ENCODE measurements around the gene RGS13. TPM values are rescaled to one million over a fixed set of nuclear protein-coding genes. Genes with fewer than 3 reads are reported as not detected.
"Not testable (repeated sequence)": the region's sequence is repeated elsewhere in the genome, so short reads cannot be mapped to it uniquely, and the experiment has no call there.

The RGS13 gene
- total RNA-seq, 1 experiment from 2014 or later: not detected

- Histone ChIP-seq H3K4me3 (no peak overlapping the region), H3K4me1 (replicated peaks) (no peaks in the 10 kb centered on the region), H3K9me3 (replicated peaks) (no peaks in the 10 kb centered on the region), H3K27me3 (replicated peaks) (no peaks in the 10 kb centered on the region), H3K36me3 (no peaks in the 10 kb centered on the region), H3K27ac (no peak overlapping the region)
- no peak for DNase-seq (ENCODE audit: low read depth in 1 of 2, low spot score in 2 of 2)
Measured at GRCh38 chr1:192675716-192676115, 39.8 kb downstream of the RGS13 start.

- no peak overlapping the region for H3K27ac ChIP-seq
- no peaks in the 10 kb centered on the region for H3K9me3 ChIP-seq (replicated peaks)
- no peak for DNase-seq (ENCODE audit: low read depth in 1 of 2, low spot score in 2 of 2)
- no peaks in the 10 kb centered on the region for H3K36me3 ChIP-seq
- no peak overlapping the region for H3K4me3 ChIP-seq
- no peaks in the 10 kb centered on the region for H3K27me3 ChIP-seq (replicated peaks)
- H3K4me1 ChIP-seq (replicated peaks): no peaks in the 10 kb centered on the region
Measured at GRCh38 chr1:192678099-192678498, 42.2 kb downstream of the RGS13 start.

GRCh38 chr1:192682335-192682734, 46.4 kb downstream of the RGS13 start:
- no peak for DNase-seq (ENCODE audit: low read depth in 1 of 2, low spot score in 2 of 2)
- Histone ChIP-seq H3K27ac (no peak overlapping the region), H3K9me3 (replicated peaks) (no peaks in the 10 kb centered on the region), H3K27me3 (replicated peaks) (no peaks in the 10 kb centered on the region), H3K4me1 (replicated peaks) (no peaks in the 10 kb centered on the region), H3K4me3 (no peak overlapping the region), H3K36me3 (no peaks in the 10 kb centered on the region)

GRCh38 chr1:192683081-192683480, 47.1 kb downstream of the RGS13 start:
- H3K27ac ChIP-seq; DNase-seq (ENCODE audit: low read depth in 1 of 2, low spot score in 2 of 2); H3K4me3 ChIP-seq; H3K27me3 ChIP-seq (replicated peaks); H3K4me1 ChIP-seq (replicated peaks); H3K9me3 ChIP-seq (replicated peaks); H3K36me3 ChIP-seq: not testable (repeated sequence)

DNA sequence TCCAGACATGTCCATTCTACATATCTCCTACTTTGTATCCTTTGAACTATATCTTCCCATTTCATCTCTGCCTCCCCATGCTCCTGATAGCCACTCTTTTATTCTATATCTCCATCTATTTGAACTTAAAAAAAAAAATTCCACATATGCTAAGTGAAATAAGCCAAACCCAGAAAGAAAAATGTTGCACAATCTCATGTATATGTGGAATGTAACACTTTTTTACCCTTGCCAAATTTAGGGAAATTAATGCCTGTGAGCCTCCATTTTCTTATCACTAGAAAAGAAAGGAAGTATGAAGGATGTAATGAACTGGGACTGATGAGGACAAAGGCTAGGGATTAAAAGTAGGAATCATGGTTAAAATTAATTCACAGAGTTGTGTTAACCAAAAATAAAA, 53.5 kb downstream of the RGS13 start:
- H3K36me3 ChIP-seq: no peaks in the 10 kb centered on the region
- no peak overlapping the region for H3K27ac ChIP-seq
- H3K9me3 ChIP-seq (replicated peaks): no peaks in the 10 kb centered on the region
- no peak for DNase-seq (ENCODE audit: low read depth in 1 of 2, low spot score in 2 of 2)
- no peaks in the 10 kb centered on the region for H3K27me3 ChIP-seq (replicated peaks)
- no peak overlapping the region for H3K4me3 ChIP-seq
- no peaks in the 10 kb centered on the region for H3K4me1 ChIP-seq (replicated peaks)

DNA sequence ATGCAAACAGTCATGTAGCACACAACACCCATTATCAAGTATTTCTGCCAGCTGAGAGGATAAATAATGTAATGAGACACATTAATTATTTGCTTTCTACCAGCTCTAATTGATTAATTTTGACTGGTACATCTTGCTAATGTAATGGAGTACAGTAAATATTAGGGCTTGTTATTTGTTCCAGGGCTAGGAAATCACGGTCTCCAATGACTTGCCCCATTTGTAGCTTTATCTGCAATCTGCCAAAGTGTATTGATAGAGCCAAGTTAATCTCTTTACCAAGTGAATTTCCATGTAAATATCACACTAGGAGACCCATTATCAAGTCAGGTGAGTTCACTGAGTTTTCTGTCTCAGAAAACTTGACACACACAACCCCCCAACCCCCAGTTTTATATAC, 55.1 kb downstream of the RGS13 start:
- no peak overlapping the region for H3K27ac ChIP-seq
- no peak for DNase-seq (ENCODE audit: low read depth in 1 of 2, low spot score in 2 of 2)
- no peaks in the 10 kb centered on the region for H3K27me3 ChIP-seq (replicated peaks)
- H3K4me3 ChIP-seq: no peak overlapping the region
- H3K36me3 ChIP-seq: no peaks in the 10 kb centered on the region
- H3K4me1 ChIP-seq (replicated peaks): no peaks in the 10 kb centered on the region
- no peaks in the 10 kb centered on the region for H3K9me3 ChIP-seq (replicated peaks)

- no peak for DNase-seq (ENCODE audit: low read depth in 1 of 2, low spot score in 2 of 2)
- peaks cover 7% of the 10 kb centered on the region for H3K4me1 ChIP-seq (replicated peaks)
- H3K27ac ChIP-seq: no peak overlapping the region
- H3K36me3 ChIP-seq: no peaks in the 10 kb centered on the region
- H3K4me3 ChIP-seq: no peak overlapping the region
- H3K27me3 ChIP-seq (replicated peaks): no peaks in the 10 kb centered on the region
- H3K9me3 ChIP-seq (replicated peaks): no peaks in the 10 kb centered on the region
Measured at GRCh38 chr1:192696082-192696481, 60.1 kb downstream of the RGS13 start.

- peaks cover 7% of the 10 kb centered on the region for H3K4me1 ChIP-seq (replicated peaks)
- H3K4me3 ChIP-seq: no peak overlapping the region
- H3K9me3 ChIP-seq (replicated peaks): no peaks in the 10 kb centered on the region
- H3K27me3 ChIP-seq (replicated peaks): no peaks in the 10 kb centered on the region
- no peak overlapping the region for H3K27ac ChIP-seq
- DNase-seq (ENCODE audit: low read depth in 1 of 2, low spot score in 2 of 2): no peak
- no peaks in the 10 kb centered on the region for H3K36me3 ChIP-seq
Measured at GRCh38 chr1:192697771-192698170, 61.8 kb downstream of the RGS13 start.

GRCh38 chr1:192698731-192699130, 62.8 kb downstream of the RGS13 start:
- Histone ChIP-seq H3K36me3 (no peaks in the 10 kb centered on the region), H3K27ac (no peak overlapping the region), H3K4me3 (no peak overlapping the region), H3K27me3 (replicated peaks) (no peaks in the 10 kb centered on the region), H3K4me1 (replicated peaks) (peaks cover 7% of the 10 kb centered on the region), H3K9me3 (replicated peaks) (no peaks in the 10 kb centered on the region)
- no peak for DNase-seq (ENCODE audit: low read depth in 1 of 2, low spot score in 2 of 2)

- H3K4me1 ChIP-seq (replicated peaks): peaks cover 7% of the 10 kb centered on the region
- peak in 1 of 2 experiments; percentile 29 for DNase-seq (ENCODE audit: low read depth in 1 of 2, low spot score in 2 of 2)
- H3K9me3 ChIP-seq (replicated peaks): no peaks in the 10 kb centered on the region
- no peaks in the 10 kb centered on the region for H3K27me3 ChIP-seq (replicated peaks)
- H3K27ac ChIP-seq: no peak overlapping the region
- no peak overlapping the region for H3K4me3 ChIP-seq
- H3K36me3 ChIP-seq: no peaks in the 10 kb centered on the region
Measured at GRCh38 chr1:192700834-192701271, 64.9 kb downstream of the RGS13 start.

GRCh38 chr1:192702212-192702902, 66.4 kb downstream of the RGS13 start:
- Histone ChIP-seq H3K36me3 (no peaks in the 10 kb centered on the region), H3K27me3 (replicated peaks) (no peaks in the 10 kb centered on the region), H3K27ac (no peak overlapping the region; the same call in 1 of the 2 replicates), H3K9me3 (replicated peaks) (no peaks in the 10 kb centered on the region), H3K4me3 (no peak overlapping the region), H3K4me1 (replicated peaks) (peaks cover 7% of the 10 kb centered on the region)
- DNase-seq (ENCODE audit: low read depth in 1 of 2, low spot score in 2 of 2): peak in 1 of 2 experiments; percentile 4

GRCh38 chr1:192703283-192704206, 67.6 kb downstream of the RGS13 start:
- H3K27ac ChIP-seq: no peak overlapping the region
- H3K27me3 ChIP-seq (replicated peaks): no peaks in the 10 kb centered on the region
- H3K4me3 ChIP-seq: no peak overlapping the region
- no peak for DNase-seq (ENCODE audit: low read depth in 1 of 2, low spot score in 2 of 2)
- no peaks in the 10 kb centered on the region for H3K36me3 ChIP-seq
- H3K4me1 ChIP-seq (replicated peaks): peaks cover 7% of the 10 kb centered on the region
- H3K9me3 ChIP-seq (replicated peaks): no peaks in the 10 kb centered on the region

DNA sequence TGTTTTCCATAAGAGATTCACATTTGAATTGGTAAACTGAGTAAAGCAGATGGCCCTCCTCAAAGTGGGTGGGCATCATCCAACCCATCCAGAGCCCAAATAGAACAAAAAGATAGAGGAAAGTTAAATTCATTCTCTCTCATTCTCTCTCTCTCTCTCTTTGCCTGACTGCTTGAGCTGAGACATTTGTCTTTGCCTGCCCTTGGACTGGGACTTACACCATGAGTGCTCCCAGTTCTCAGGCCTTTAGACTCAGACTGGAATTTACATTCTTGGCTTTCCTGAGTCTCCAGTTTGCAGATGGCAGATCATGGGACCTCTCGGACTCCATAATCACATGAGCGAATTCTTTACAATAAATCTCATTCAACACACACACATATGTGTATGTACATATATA, 69.6 kb downstream of the RGS13 start:
- H3K9me3 ChIP-seq (replicated peaks): no peaks in the 10 kb centered on the region
- no peak overlapping the region for H3K27ac ChIP-seq
- H3K27me3 ChIP-seq (replicated peaks): no peaks in the 10 kb centered on the region
- peaks cover 5% of the 10 kb centered on the region for H3K4me1 ChIP-seq (replicated peaks)
- H3K4me3 ChIP-seq: no peak overlapping the region
- DNase-seq (ENCODE audit: low read depth in 1 of 2, low spot score in 2 of 2): no peak
- H3K36me3 ChIP-seq: no peaks in the 10 kb centered on the region

- Histone ChIP-seq H3K27me3 (replicated peaks) (no peaks in the 10 kb centered on the region), H3K27ac (no peak overlapping the region), H3K9me3 (replicated peaks) (no peaks in the 10 kb centered on the region), H3K36me3 (no peaks in the 10 kb centered on the region), H3K4me1 (replicated peaks) (no peaks in the 10 kb centered on the region; the same call in 1 of the 2 replicates), H3K4me3 (no peak overlapping the region)
- DNase-seq (ENCODE audit: low read depth in 1 of 2, low spot score in 2 of 2): no peak
Measured at GRCh38 chr1:192706936-192707335, 71.0 kb downstream of the RGS13 start.

Measured in SJSA1 (cell line).